ENCODE results near the gene LRRC1. TPM values are rescaled to one million over a fixed set of nuclear protein-coding genes. Genes with fewer than 3 reads are reported as not detected.

The LRRC1 gene
- total and polyA plus RNA-seq, 2 of the 13 experiments (the other 11 are each of a cell fraction or from before 2014, with no cell fraction given): 15.6 to 27.7 TPM

DNA sequence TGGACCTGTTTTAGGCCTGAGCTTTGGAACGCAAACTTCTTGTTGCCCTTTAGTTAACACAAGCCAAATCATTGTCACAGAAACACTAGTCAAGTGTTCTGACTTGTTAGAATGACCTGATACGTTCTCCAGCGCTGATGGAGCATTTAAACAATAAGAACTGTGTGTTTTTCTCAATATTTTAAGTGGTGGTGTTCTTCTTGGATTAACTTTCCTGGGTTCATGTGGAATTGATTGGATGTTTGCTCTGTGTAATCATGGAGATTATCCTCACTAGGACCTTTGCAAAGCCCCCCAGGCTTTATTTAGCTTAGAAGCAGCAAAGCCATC, 1.6 kb downstream of the LRRC1 start (continued):
- TF ChIP-seq, protein P1, sequence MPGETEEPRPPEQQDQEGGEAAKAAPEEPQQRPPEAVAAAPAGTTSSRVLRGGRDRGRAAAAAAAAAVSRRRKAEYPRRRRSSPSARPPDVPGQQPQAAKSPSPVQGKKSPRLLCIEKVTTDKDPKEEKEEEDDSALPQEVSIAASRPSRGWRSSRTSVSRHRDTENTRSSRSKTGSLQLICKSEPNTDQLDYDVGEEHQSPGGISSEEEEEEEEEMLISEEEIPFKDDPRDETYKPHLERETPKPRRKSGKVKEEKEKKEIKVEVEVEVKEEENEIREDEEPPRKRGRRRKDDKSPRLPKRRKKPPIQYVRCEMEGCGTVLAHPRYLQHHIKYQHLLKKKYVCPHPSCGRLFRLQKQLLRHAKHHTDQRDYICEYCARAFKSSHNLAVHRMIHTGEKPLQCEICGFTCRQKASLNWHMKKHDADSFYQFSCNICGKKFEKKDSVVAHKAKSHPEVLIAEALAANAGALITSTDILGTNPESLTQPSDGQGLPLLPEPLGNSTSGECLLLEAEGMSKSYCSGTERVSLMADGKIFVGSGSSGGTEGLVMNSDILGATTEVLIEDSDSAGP (CRISPR knock-in tag; IDR thresholded peaks at IDR 0.05; ENCODE audit: borderline replicate concordance): no peak
- TF ChIP-seq PITX1 (CRISPR knock-in tag; IDR thresholded peaks at IDR 0.05) (0 out of 2 replicates have a peak, but pooled peaks have one; percentile 7), TOPORS (CRISPR knock-in tag; IDR thresholded peaks at IDR 0.05) (0 out of 2 replicates have a peak, but pooled peaks have one; percentile 27), GFI1 (CRISPR knock-in tag; IDR thresholded peaks at IDR 0.05; ENCODE audit: borderline replicate concordance) (no peak), SRF (IDR thresholded peaks at IDR 0.05; ENCODE audit: low read depth, low read length) (no peak), MTF1 (CRISPR knock-in tag; IDR thresholded peaks at IDR 0.05) (no peak), HBP1 (CRISPR knock-in tag; IDR thresholded peaks at IDR 0.05; ENCODE audit: low read depth) (no peak), NFYC (CRISPR knock-in tag; IDR thresholded peaks at IDR 0.05) (no peak), EZH2 (conservative IDR thresholded peaks at IDR 0.05; ENCODE audit: low read depth, low read length) (no peak), PTBP1 (IDR thresholded peaks at IDR 0.05; ENCODE audit: low read depth, low read length, poor library complexity, severe bottlenecking) (no peak), AHDC1 (CRISPR knock-in tag; IDR thresholded peaks at IDR 0.05; ENCODE audit: borderline replicate concordance) (0 out of 2 replicates have a peak, but pooled peaks have one; percentile 7), ZNF18 (CRISPR knock-in tag; IDR thresholded peaks at IDR 0.05; ENCODE audit: insufficient replicate concordance) (peak; percentile 33), ESRRA (CRISPR knock-in tag; IDR thresholded peaks at IDR 0.05; ENCODE audit: low read depth) (no peak), LCORL (IDR thresholded peaks at IDR 0.05) (no peak), LCORL (CRISPR knock-in tag; IDR thresholded peaks at IDR 0.05) (no peak), SMC3 (IDR thresholded peaks at IDR 0.05; ENCODE audit: low read length) (no peak), SP5 (CRISPR knock-in tag; IDR thresholded peaks at IDR 0.05; ENCODE audit: borderline replicate concordance, low read depth) (0 out of 2 replicates have a peak, but pooled peaks have one; percentile 4), PPARG (CRISPR knock-in tag; conservative IDR thresholded peaks at IDR 0.05) (no peak), MIER2 (CRISPR knock-in tag; IDR thresholded peaks at IDR 0.05) (0 out of 2 replicates have a peak, but pooled peaks have one; percentile 5)
- TF ChIP-seq, protein P2, sequence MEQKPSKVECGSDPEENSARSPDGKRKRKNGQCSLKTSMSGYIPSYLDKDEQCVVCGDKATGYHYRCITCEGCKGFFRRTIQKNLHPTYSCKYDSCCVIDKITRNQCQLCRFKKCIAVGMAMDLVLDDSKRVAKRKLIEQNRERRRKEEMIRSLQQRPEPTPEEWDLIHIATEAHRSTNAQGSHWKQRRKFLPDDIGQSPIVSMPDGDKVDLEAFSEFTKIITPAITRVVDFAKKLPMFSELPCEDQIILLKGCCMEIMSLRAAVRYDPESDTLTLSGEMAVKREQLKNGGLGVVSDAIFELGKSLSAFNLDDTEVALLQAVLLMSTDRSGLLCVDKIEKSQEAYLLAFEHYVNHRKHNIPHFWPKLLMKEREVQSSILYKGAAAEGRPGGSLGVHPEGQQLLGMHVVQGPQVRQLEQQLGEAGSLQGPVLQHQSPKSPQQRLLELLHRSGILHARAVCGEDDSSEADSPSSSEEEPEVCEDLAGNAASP (CRISPR knock-in tag; IDR thresholded peaks at IDR 0.05; ENCODE audit: borderline replicate concordance): no peak

All from HepG2 (cell line).